SK-N-SH (cell line): ENCODE measurements around the gene TTF2. TPM values are rescaled to one million over a fixed set of nuclear protein-coding genes. Genes with fewer than 3 reads are reported as not detected.

Experiments used
- CTCF ChIA-PET: fragments of 300-600, 350-600 bp; formaldehyde crosslinking; extraction: SDS; loops from one replicate; lab custom pipeline; 2021; lab: Yijun Ruan, JAX
- POLR2A ChIA-PET: fragments of 350-600 bp; sonication (Branson Sonifier 250); formaldehyde crosslinking; extraction: SDS; loops from one replicate; lab custom pipeline; 2020; ENCODE audit warnings: antibody characterized with exemption, inconsistent platforms; lab: Yijun Ruan, JAX
- DNase-seq: peaks from one replicate; pipeline ENCODE4 v3.0.0; 2012
- H2AFZ ChIP-seq: fragments of 200-600 bp; sonication (generic); 2 replicates; pipeline ENCODE4 v1.8.1; 2016; ENCODE audit warnings: antibody characterized with exemption, mild to moderate bottlenecking, low read depth
- H3F3A ChIP-seq: fragments of 200-600 bp; sonication (generic); replicated peaks from 2 replicates; pipeline ENCODE3; 2016; ENCODE audit warnings: antibody characterized with exemption, mild to moderate bottlenecking; ENCODE audit not compliant: insufficient read depth
- H3K27ac ChIP-seq, 2 experiments: fragments of 200-500 bp in 1 of 2; fragments of 200-600 bp in 1 of 2; sonication (Bioruptor generic) in 1 of 2; sonication (generic), shearing (Covaris generic) in 1 of 2; 2 replicates each; pipeline versions ENCODE4 v1.5.1 to v1.6.1; 2014 to 2016; ENCODE audit warnings: low read depth in 2 of 2, inconsistent platforms in 1 of 2, low read length in 1 of 2, mild to moderate bottlenecking in 1 of 2, mixed read lengths in 1 of 2
- H3K27me3 ChIP-seq: fragments of 200-600 bp; sonication (generic), shearing (Covaris generic); 2 replicates; pipeline ENCODE4 v1.6.1; 2016; ENCODE audit warnings: mixed run types; ENCODE audit not compliant: insufficient read depth
- H3K36me3 ChIP-seq, 2 experiments: fragments of 200-500 bp in 1 of 2; fragments of 200-600 bp in 1 of 2; sonication (Bioruptor generic) in 1 of 2; sonication (generic) in 1 of 2; replicated peaks in 1 of 2; 2 replicates each; pipeline versions ENCODE3 to v1.5.1; 2014 to 2016; ENCODE audit warnings: low read length in 1 of 2, mild to moderate bottlenecking in 1 of 2; ENCODE audit not compliant: insufficient read depth in 2 of 2, control insufficient read depth in 1 of 2
- H3K4me1 ChIP-seq, 2 experiments: fragments of 200-500 bp in 1 of 2; fragments of 200-600 bp in 1 of 2; sonication (Bioruptor generic) in 1 of 2; sonication (generic), shearing (Covaris generic) in 1 of 2; 2 replicates each; pipeline versions ENCODE4 v1.5.1 to v1.6.1; 2014 to 2016; ENCODE audit warnings: low read depth in 1 of 2, low read length in 1 of 2, mixed run types in 1 of 2; ENCODE audit not compliant: insufficient read depth in 2 of 2, control insufficient read depth in 1 of 2
- H3K4me2 ChIP-seq: fragments of 200-600 bp; sonication (generic), shearing (Covaris generic); 2 replicates; pipeline ENCODE4 v1.6.1; 2017; ENCODE audit warnings: mixed run types
- H3K4me3 ChIP-seq, 2 experiments: fragments of 200-500 bp in 1 of 2; fragments of 200-600 bp in 1 of 2; sonication (Bioruptor generic) in 1 of 2; sonication (generic), shearing (Covaris generic) in 1 of 2; 2 replicates each; pipeline versions ENCODE4 v1.5.1 to v1.8.1; 2014 to 2016; ENCODE audit warnings: low read depth in 2 of 2, inconsistent platforms in 1 of 2, low read length in 1 of 2, mild to moderate bottlenecking in 1 of 2, mixed read lengths in 1 of 2, moderate library complexity in 1 of 2
- H3K79me2 ChIP-seq: fragments of 200-600 bp; sonication (generic); 2 replicates; pipeline ENCODE4 v1.8.1; 2017; ENCODE audit warnings: mild to moderate bottlenecking; ENCODE audit not compliant: insufficient read depth
- H3K9ac ChIP-seq: fragments of 200-600 bp; sonication (generic); 2 replicates; pipeline ENCODE4 v1.6.1; 2017; ENCODE audit warnings: mixed run types
- H3K9me2 ChIP-seq: fragments of 200-600 bp; sonication (generic); 2 replicates; pipeline ENCODE4 v1.6.1; 2017; ENCODE audit warnings: mixed run types
- H3K9me3 ChIP-seq: fragments of 200-600 bp; sonication (generic); 2 replicates; pipeline ENCODE4 v1.6.1; 2017; ENCODE audit warnings: mixed run types, mild to moderate bottlenecking, moderate library complexity
- H4K20me1 ChIP-seq: fragments of 200-600 bp; sonication (generic); 2 replicates; pipeline ENCODE4 v1.6.1; 2017; ENCODE audit warnings: mild to moderate bottlenecking, mixed run types; ENCODE audit not compliant: insufficient read depth
- MEF2A ChIP-seq: IDR thresholded peaks from 2 replicates; pipeline ENCODE4 v1.4.0; 2012; ENCODE audit warnings: low read depth, borderline replicate concordance
- RCOR1 ChIP-seq: fragments of 150-350 bp; IDR thresholded peaks from 2 replicates; pipeline ENCODE4 v1.6.1; 2017; ENCODE audit warnings: antibody characterized with exemption, low read length
- WGBS: methylation state at CpG from one replicate; pipeline ENCODE4 v1.1.6; 2017; ENCODE audit warnings: low lambda C conversion rate; 5-methylcytosine and 5-hydroxymethylcytosine counted together
- polyA plus RNA-seq, 3 experiments: library from polyadenylated mRNA; depleted of rRNA; stranded (reverse); fragments of >200 nt; gene quantifications; 2 replicates each; pipeline ENCODE4 v1.2.3, GENCODE V29; 2012
- TF ChIP-seq, protein P1 (sequence below): IDR thresholded peaks from 2 replicates; pipeline ENCODE4 v1.4.0; 2012; ENCODE audit warnings: low read depth
- TF ChIP-seq, protein P2 (sequence below): fragments of 150-350 bp; IDR thresholded peaks from 2 replicates; pipeline ENCODE4 v1.6.1; 2017; ENCODE audit warnings: antibody characterized with exemption, low read length, low read depth, borderline replicate concordance
- TF ChIP-seq, protein P3 (sequence below): fragments of 200-600 bp; sonication (generic); IDR thresholded peaks from 2 replicates; pipeline ENCODE4 v1.6.1; 2017; ENCODE audit warnings: antibody characterized with exemption, mild to moderate bottlenecking, moderate library complexity
- TF ChIP-seq, protein P4 (sequence below): IDR thresholded peaks from 2 replicates; pipeline ENCODE4; 2012

TTF2 gene
- polyA plus RNA-seq, 1 of the 3 experiments (the other 2 are of a cell fraction) = 10.8 TPM

- DNase-seq = no peak
- Histone ChIP-seq H3K4me2 (no peak overlapping the region), H3K9me3 (no peaks in the 10 kb centered on the region), H3K27me3 (no peaks in the 10 kb centered on the region), H3K27ac (no peak overlapping the region), H3K9me2 (no peaks in the 10 kb centered on the region), H4K20me1 (no peaks in the 10 kb centered on the region), H3K36me3 (no peaks in the 10 kb centered on the region), H3K4me1 (peaks cover 0 to 6% of the 10 kb centered on the region in 2 experiments; a peak in 1 of 4 replicates), H3K4me3 (no peak overlapping the region), H3K79me2 (no peaks in the 10 kb centered on the region), H3F3A (no peaks in the 10 kb centered on the region), H2AFZ (no peak overlapping the region), H3K9ac (no peak overlapping the region)
- POLR2A ChIA-PET = no interaction called here
- CTCF ChIA-PET = no interaction called here
- 80% methylated on average over 1 of the region's 1 CpG for WGBS
- no peak for TF ChIP-seq RCOR1
- TF ChIP-seq, protein P1, sequence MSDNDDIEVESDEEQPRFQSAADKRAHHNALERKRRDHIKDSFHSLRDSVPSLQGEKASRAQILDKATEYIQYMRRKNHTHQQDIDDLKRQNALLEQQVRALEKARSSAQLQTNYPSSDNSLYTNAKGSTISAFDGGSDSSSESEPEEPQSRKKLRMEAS = no peak
- no peak for TF ChIP-seq MEF2A
- TF ChIP-seq, protein P2, sequence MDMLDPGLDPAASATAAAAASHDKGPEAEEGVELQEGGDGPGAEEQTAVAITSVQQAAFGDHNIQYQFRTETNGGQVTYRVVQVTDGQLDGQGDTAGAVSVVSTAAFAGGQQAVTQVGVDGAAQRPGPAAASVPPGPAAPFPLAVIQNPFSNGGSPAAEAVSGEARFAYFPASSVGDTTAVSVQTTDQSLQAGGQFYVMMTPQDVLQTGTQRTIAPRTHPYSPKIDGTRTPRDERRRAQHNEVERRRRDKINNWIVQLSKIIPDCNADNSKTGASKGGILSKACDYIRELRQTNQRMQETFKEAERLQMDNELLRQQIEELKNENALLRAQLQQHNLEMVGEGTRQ = no peak
- TF ChIP-seq, protein P3, sequence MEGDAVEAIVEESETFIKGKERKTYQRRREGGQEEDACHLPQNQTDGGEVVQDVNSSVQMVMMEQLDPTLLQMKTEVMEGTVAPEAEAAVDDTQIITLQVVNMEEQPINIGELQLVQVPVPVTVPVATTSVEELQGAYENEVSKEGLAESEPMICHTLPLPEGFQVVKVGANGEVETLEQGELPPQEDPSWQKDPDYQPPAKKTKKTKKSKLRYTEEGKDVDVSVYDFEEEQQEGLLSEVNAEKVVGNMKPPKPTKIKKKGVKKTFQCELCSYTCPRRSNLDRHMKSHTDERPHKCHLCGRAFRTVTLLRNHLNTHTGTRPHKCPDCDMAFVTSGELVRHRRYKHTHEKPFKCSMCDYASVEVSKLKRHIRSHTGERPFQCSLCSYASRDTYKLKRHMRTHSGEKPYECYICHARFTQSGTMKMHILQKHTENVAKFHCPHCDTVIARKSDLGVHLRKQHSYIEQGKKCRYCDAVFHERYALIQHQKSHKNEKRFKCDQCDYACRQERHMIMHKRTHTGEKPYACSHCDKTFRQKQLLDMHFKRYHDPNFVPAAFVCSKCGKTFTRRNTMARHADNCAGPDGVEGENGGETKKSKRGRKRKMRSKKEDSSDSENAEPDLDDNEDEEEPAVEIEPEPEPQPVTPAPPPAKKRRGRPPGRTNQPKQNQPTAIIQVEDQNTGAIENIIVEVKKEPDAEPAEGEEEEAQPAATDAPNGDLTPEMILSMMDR = no peak
Measured at GRCh38 chr1:117029685-117030084, 30.4 kb upstream of the TTF2 start.

- no peaks in the 10 kb centered on the region for H3K27me3 ChIP-seq
- no peak overlapping the region for H3K4me3 ChIP-seq
- H3K79me2 ChIP-seq = no peaks in the 10 kb centered on the region
- ChIA-PET CTCF (no interaction called here), POLR2A (no interaction called here)
- TF ChIP-seq, protein P4, sequence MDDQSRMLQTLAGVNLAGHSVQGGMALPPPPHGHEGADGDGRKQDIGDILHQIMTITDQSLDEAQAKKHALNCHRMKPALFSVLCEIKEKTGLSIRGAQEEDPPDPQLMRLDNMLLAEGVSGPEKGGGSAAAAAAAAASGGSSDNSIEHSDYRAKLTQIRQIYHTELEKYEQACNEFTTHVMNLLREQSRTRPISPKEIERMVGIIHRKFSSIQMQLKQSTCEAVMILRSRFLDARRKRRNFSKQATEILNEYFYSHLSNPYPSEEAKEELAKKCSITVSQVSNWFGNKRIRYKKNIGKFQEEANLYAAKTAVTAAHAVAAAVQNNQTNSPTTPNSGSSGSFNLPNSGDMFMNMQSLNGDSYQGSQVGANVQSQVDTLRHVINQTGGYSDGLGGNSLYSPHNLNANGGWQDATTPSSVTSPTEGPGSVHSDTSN = no peak
- H4K20me1 ChIP-seq = no peaks in the 10 kb centered on the region
- DNase-seq = no peak
- H3K27ac ChIP-seq = no peak overlapping the region
- H3K4me1 ChIP-seq = peaks cover 0 to 6% of the 10 kb centered on the region in 2 experiments; a peak in 1 of 4 replicates
- H3F3A ChIP-seq = no peaks in the 10 kb centered on the region
- H3K9me3 ChIP-seq = no peaks in the 10 kb centered on the region
- WGBS = 15% methylated on average over 1 of the region's 1 CpG
- no peak overlapping the region for H2AFZ ChIP-seq
- H3K9me2 ChIP-seq = no peaks in the 10 kb centered on the region
- no peak overlapping the region for H3K9ac ChIP-seq
- H3K36me3 ChIP-seq = no peaks in the 10 kb centered on the region
- H3K4me2 ChIP-seq = no peak overlapping the region
Measured at GRCh38 chr1:117030271-117030877, 29.8 kb upstream of the TTF2 start.
